ENCODE measurements around the gene MRPL46. TPM values are rescaled to one million over a fixed set of nuclear protein-coding genes. Genes with fewer than 3 reads are reported as not detected.

MRPL46 gene
- total and polyA plus RNA-seq, 2 of the 8 experiments (the other 6 are each of a cell fraction or from before 2014, with no cell fraction given) = 17.2 to 24.5 TPM

DNA sequence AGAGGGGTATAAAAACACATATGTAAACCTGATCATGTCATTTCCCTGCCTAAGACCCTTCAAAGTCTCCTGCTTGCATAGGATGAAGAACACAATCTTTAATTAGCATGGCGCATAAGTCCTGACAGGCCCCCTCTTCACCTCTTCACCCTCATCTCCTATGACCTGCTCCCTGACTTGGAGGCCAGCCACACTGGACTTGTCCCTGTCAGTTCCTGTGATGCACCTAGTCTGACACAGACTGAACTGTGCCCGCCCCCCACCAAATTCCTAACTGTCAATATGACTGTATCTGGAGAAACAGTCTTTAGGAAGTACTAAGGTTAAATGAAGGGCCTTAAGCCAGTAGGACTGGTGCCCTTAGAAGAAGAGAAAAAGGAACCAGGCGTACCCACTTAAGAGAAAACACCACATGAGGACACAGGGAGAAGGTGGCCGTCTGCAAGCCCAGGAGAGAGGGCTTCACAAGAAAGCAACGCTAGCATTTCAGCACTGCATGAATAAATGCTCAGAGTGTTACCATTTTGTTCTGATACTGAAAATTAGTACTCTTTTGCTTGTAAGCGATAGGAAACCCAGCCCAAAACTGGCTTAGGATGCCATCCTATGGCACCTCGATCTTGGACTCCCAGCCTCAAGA, 34.0 kb downstream of the MRPL46 start:
- Histone ChIP-seq H4K5ac (ENCODE audit: insufficient read length, low read depth, low read length) (no peak overlapping the region), H3K36me3 (ENCODE audit: control insufficient read depth in 2 of 4, insufficient read depth in 4 of 4, low read length in 3 of 4) (no peaks in the 10 kb centered on the region), H3K79me1 (ENCODE audit: low read depth, low read length) (no peaks in the 10 kb centered on the region), H3K23ac (ENCODE audit: insufficient read length) (no peak overlapping the region), H4K20me1 (replicated peaks in 1 of 2; ENCODE audit: control insufficient read depth in 1 of 2, insufficient read depth in 2 of 2, low read length in 2 of 2) (no peaks in the 10 kb centered on the region), H3K23me2 (ENCODE audit: low read depth, low read length) (no peaks in the 10 kb centered on the region; the same call in 1 of the 2 replicates), H3K27me3 (replicated peaks in 1 of 4; ENCODE audit: control insufficient read depth in 3 of 4, extremely low read depth in 1 of 4, insufficient read depth in 3 of 4, low read length in 3 of 4) (no peaks in the 10 kb centered on the region), H2AK5ac (ENCODE audit: low read depth, low read length) (no peak overlapping the region), H3K4me1 (replicated peaks in 1 of 4; ENCODE audit: control insufficient read depth in 3 of 4, insufficient read depth in 4 of 4, low read length in 3 of 4) (peaks cover 0 to 6% (median 2%) of the 10 kb centered on the region in 4 experiments; a peak in 4 of 7 replicates), H3K14ac (ENCODE audit: insufficient read length) (no peak overlapping the region), H2BK5ac (ENCODE audit: low read depth, low read length) (no peak overlapping the region), H2AFZ (ENCODE audit: low read length) (no peak overlapping the region), H3K9me3 (ENCODE audit: insufficient read depth in 2 of 2, low read depth in 1 of 2, low read length in 1 of 2) (no peaks in the 10 kb centered on the region), H3K4me2 (ENCODE audit: insufficient read depth in 1 of 2, low read depth in 2 of 2, low read length in 2 of 2) (no peak overlapping the region), H4K8ac (ENCODE audit: extremely low read depth, insufficient read depth, low read length) (no peak overlapping the region), H3K79me2 (ENCODE audit: control insufficient read depth in 1 of 2, insufficient read depth in 2 of 2, low read length in 2 of 2) (no peaks in the 10 kb centered on the region), H2BK12ac (ENCODE audit: low read depth, low read length) (no peak overlapping the region), H3K18ac (ENCODE audit: extremely low read depth, low read length) (no peak overlapping the region), H3K9ac (replicated peaks in 1 of 4; ENCODE audit: extremely low read depth in 1 of 4, low read depth in 3 of 4, low read length in 3 of 4) (no peak overlapping the region), H3K4me3 (ENCODE audit: extremely low read depth in 1 of 4, insufficient read depth in 2 of 4, low read depth in 3 of 4, low read length in 4 of 4) (no peak overlapping the region), H2BK20ac (ENCODE audit: low read length) (peak overlapping the region; percentile 66; the same call in 1 of the 2 replicates), H3K4ac (replicated peaks; ENCODE audit: insufficient read length, low read depth, low read length) (no peak overlapping the region), H2BK120ac (replicated peaks; ENCODE audit: low read depth, low read length) (no peak overlapping the region), H3K27ac (ENCODE audit: low read depth, low read length) (no peak overlapping the region), H3K56ac (replicated peaks; ENCODE audit: insufficient read length, low read depth, low read length) (no peak overlapping the region), H4K91ac (replicated peaks; ENCODE audit: insufficient read length, low read length) (no peak overlapping the region), H2BK15ac (ENCODE audit: low read length) (no peak overlapping the region)
- FAIRE-seq (no peak), DNase-seq (ENCODE audit: low read depth in 1 of 2, low spot score in 2 of 2) (no peak)
- ChIA-PET POLR2A (ENCODE audit: partially characterized antibody) (no interaction called here), CTCF (ENCODE audit: partially characterized antibody) (interaction anchor here (2.3 kb wide), 1 partner anchor 158 kb away, joined by 7 read pairs; no protein-coding TSS in a partner anchor)
- whole genome bisulfite sequencing, 2 experiments (ENCODE audit: extremely low coverage in 1 of 2, insufficient coverage in 1 of 2, insufficient read length in 1 of 2, insufficient replicate concordance in 2 of 2, low coverage in 1 of 2, low lambda C conversion rate in 2 of 2, missing lambda C conversion rate in 1 of 2) = 88% methylated on average over 7 of the region's 7 CpGs; no CpG with 5 or more reads in 1 of the 2 experiments
- TF ChIP-seq BACH1 (IDR thresholded peaks at IDR 0.05; ENCODE audit: low read length) = no peak
- no peak for TF ChIP-seq SIX5 (IDR thresholded peaks at IDR 0.05; ENCODE audit: low read depth, low read length)
- TF ChIP-seq YY1 (IDR thresholded peaks at IDR 0.05; ENCODE audit: low read depth, low read length) = no peak
- TF ChIP-seq, protein P1, sequence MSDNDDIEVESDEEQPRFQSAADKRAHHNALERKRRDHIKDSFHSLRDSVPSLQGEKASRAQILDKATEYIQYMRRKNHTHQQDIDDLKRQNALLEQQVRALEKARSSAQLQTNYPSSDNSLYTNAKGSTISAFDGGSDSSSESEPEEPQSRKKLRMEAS (IDR thresholded peaks at IDR 0.05) = no peak
- TF ChIP-seq RXRA (IDR thresholded peaks at IDR 0.05; ENCODE audit: insufficient read depth, low read depth, low read length) = no peak
- no peak for TF ChIP-seq USF2 (IDR thresholded peaks at IDR 0.05; ENCODE audit: low read length)
- no peak for TF ChIP-seq CBX8 (IDR thresholded peaks at IDR 0.05; ENCODE audit: borderline replicate concordance, low read depth, low read length)
- no peak for TF ChIP-seq CHD1 (IDR thresholded peaks at IDR 0.05; ENCODE audit: low read depth, low read length)
- TF ChIP-seq CTBP2 (IDR thresholded peaks at IDR 0.05; ENCODE audit: borderline replicate concordance, insufficient read depth, insufficient read length, low read length) = no peak
- TF ChIP-seq, protein P2, sequence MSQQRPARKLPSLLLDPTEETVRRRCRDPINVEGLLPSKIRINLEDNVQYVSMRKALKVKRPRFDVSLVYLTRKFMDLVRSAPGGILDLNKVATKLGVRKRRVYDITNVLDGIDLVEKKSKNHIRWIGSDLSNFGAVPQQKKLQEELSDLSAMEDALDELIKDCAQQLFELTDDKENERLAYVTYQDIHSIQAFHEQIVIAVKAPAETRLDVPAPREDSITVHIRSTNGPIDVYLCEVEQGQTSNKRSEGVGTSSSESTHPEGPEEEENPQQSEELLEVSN (IDR thresholded peaks at IDR 0.05) = no peak
- no peak for TF ChIP-seq RAD21 (IDR thresholded peaks at IDR 0.05 in 1 of 2, conservative IDR thresholded peaks at IDR 0.05 in 1 of 2; ENCODE audit: low read depth in 2 of 2, low read length in 2 of 2)

All from H1 (cell line).